EH (cell line): ENCODE data around the gene MAPKAPK3.

Experiments
- DNase-seq: peaks from one replicate; pipeline ENCODE4 v3.0.0-alpha.2; 2015; ENCODE audit warnings: low read depth

MAPKAPK3 gene

DNA sequence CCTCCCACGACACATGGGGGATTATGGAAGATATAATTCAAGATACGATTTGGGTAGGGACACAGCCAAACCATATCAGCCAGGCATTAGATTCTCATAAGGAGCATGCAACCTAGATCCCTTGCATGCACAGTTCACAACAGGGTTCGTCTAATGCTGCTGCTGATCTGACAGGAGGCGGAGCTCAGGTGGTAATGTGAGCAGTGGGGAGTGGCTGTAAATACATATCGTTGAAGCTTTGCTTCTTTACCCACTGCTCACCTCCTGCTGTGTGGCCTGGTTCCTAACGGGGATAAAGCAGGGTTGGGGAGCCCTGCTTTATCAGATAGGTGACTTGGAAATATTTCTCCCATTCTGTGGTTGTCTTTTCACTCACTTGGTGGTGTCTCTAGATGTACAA, 72.6 kb downstream of the MAPKAPK3 start:
- DNase-seq: no peak

DNA sequence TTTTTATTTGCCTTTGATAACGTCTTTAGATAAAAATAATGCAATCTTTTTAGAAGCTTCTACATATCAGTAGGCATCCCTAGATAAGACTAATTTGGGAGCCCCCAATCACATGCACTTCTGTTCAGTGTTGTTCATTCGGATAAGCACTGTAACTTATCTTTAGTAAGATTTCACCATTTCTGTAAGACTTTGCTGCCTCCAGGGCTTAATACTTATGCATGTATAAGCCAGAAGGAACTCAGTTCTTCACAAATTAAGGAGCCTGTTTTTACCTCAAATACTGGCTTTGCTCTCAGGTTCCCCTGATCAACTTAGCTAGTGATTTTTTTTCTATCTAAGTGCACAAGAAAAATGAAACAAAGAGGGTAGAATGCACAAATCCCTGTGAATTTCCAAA, 78.1 kb downstream of the MAPKAPK3 start:
- no peak for DNase-seq

DNA sequence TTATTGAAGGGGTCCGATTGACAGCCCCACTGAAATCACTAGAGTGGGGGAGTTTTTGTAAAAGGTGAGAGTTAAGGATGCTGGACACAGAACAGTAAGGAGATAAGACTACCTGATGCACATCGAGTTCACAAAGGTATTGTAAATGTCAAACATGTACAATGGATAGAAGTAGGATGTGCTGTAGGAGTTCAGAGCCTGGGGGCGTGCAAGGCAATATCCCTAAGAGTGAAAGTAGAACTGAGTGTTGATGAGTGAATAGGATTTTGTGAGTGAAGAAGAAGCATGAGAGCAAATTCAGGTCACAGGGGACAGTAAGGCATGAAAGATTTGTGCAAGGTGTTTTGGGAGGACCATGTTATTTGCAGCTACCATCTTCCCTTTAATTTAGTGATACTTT, 79.3 kb downstream of the MAPKAPK3 start:
- no peak for DNase-seq

DNA sequence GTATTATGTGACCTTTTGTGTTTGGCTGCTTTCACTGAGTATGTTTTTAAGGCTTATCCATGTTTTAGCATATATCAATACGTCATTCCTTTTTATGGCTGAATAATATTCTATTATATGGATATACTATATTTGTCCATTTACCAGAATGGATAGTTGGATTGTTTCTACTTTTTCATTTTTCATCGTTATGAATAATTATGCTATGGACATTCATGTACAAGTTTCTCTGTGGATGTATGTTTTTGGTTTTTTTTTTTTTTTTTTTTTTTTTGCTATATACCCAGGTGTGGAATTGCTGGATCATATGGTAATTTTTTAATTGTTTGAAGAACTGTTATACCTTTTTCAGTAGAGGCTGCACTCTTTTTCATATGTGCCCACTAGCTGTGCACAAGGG, 81.3 kb downstream of the MAPKAPK3 start:
- DNase-seq: no peak
